HCT116 (cell line): ENCODE data around the gene CELF4. TPM values are rescaled to one million over a fixed set of nuclear protein-coding genes. Genes with fewer than 3 reads are reported as not detected.

Experiments
- ATAC-seq: fragments of 200-7000 bp; cut with Tn5 transposase; 2 replicates; pipeline ENCODE4 v1.9.1; 2020; ENCODE audit warnings: mild to moderate bottlenecking, moderate library complexity
- BruUV-seq: library from RNA; stranded (reverse); fragments of 400-500 nt; replicated peaks from 2 replicates; lab custom pipeline; 2021; lab: Mats Ljungman, UMichigan
- CTCF ChIA-PET: fragments of 300-600 bp; sonication (Branson Sonifier 250); formaldehyde crosslinking; loops from one replicate; lab custom pipeline; 2021; ENCODE audit warnings: antibody characterized with exemption; lab: Charles Lee
- POLR2A ChIA-PET: fragments of 300-600, 350-600 bp; sonication (Branson Sonifier 250); formaldehyde crosslinking; loops from one replicate; lab custom pipeline; 2021; ENCODE audit warnings: antibody characterized with exemption; lab: Charles Lee
- RAD21 ChIA-PET, 2 experiments: fragments of 300-600 bp; sonication (Branson Sonifier 250); formaldehyde crosslinking; loops; one replicate each; lab custom pipeline; 2023; ENCODE audit warnings: low total read pairs in 2 of 2; ENCODE audit not compliant: uncharacterized antibody in 2 of 2, unreplicated experiment in 2 of 2, low non-redundant PET in 1 of 2; lab: Charles Lee
- DNase-seq: peaks from one replicate; pipeline ENCODE4 v3.0.0-alpha.2; 2010; ENCODE audit warnings: low read depth, low spot score
- H2AFZ ChIP-seq: fragments of 200-600 bp; shearing (Covaris generic), sonication (generic); 2 replicates; pipeline ENCODE4 v1.6.1; 2017; ENCODE audit warnings: low read depth, mixed run types, mixed read lengths, antibody characterized with exemption, low read length; ENCODE audit not compliant: poor library complexity, severe bottlenecking
- H3K27ac ChIP-seq: 2 replicates; pipeline ENCODE4 v1.5.1; 2012; ENCODE audit warnings: low read depth, low read length
- H3K27me3 ChIP-seq: fragments of 200-600 bp; sonication (generic); 2 replicates; pipeline ENCODE4 v1.6.1; 2016; ENCODE audit warnings: mixed run types, low read length, mixed read lengths; ENCODE audit not compliant: insufficient read depth
- H3K36me3 ChIP-seq, 2 experiments: fragments of 200-500 bp in 1 of 2; fragments of 200-600 bp in 1 of 2; sonication (Bioruptor generic) in 1 of 2; sonication (generic) in 1 of 2; 2 replicates each; pipeline versions ENCODE4 v1.5.1 to v1.6.1; 2014 to 2016; ENCODE audit warnings: low read length in 2 of 2, inconsistent platforms in 1 of 2, mixed read lengths in 1 of 2, mixed run types in 1 of 2; ENCODE audit not compliant: insufficient read depth in 2 of 2, control insufficient read depth in 1 of 2
- H3K4me1 ChIP-seq, 2 experiments: fragments of 200-600 bp in 1 of 2; sonication (generic) in 1 of 2; 2 replicates each; pipeline versions ENCODE4 v1.5.1 to v1.6.1; 2012 to 2017; ENCODE audit warnings: low read length in 2 of 2, inconsistent platforms in 1 of 2, mild to moderate bottlenecking in 1 of 2, mixed read lengths in 1 of 2, mixed run types in 1 of 2, moderate library complexity in 1 of 2; ENCODE audit not compliant: insufficient read depth in 2 of 2, control insufficient read depth in 1 of 2
- H3K4me2 ChIP-seq: fragments of 200-600 bp; sonication (generic); 2 replicates; pipeline ENCODE4 v1.6.1; 2017; ENCODE audit warnings: mixed run types, low read length, mixed read lengths
- H3K4me3 ChIP-seq, 2 experiments: fragments of 200-600 bp in 1 of 2; sonication (generic) in 1 of 2; replicated peaks in 1 of 2; 2 replicates each; pipeline ENCODE4 v1.5.1; 2011 to 2016; ENCODE audit warnings: low read length in 2 of 2, control low read depth in 1 of 2, low read depth in 1 of 2, mild to moderate bottlenecking in 1 of 2, mixed read lengths in 1 of 2, mixed run types in 1 of 2
- H3K79me2 ChIP-seq: fragments of 200-600 bp; sonication (generic); 2 replicates; pipeline ENCODE4 v1.6.1; 2017; ENCODE audit warnings: mild to moderate bottlenecking, mixed run types, low read length, moderate library complexity, mixed read lengths; ENCODE audit not compliant: insufficient read depth
- H3K9ac ChIP-seq: fragments of 200-600 bp; sonication (generic); 2 replicates; pipeline ENCODE4 v1.6.1; 2016; ENCODE audit warnings: low read length, mixed read lengths
- H3K9me2 ChIP-seq: fragments of 200-600 bp; sonication (generic), shearing (Covaris generic); 2 replicates; pipeline ENCODE4 v1.6.1; 2017; ENCODE audit warnings: mixed run types, mild to moderate bottlenecking, moderate library complexity; ENCODE audit not compliant: insufficient read depth
- H3K9me3 ChIP-seq, 2 experiments: fragments of 200-500 bp in 1 of 2; fragments of 200-600 bp in 1 of 2; sonication (Bioruptor generic) in 1 of 2; sonication (generic) in 1 of 2; 2 replicates each; pipeline ENCODE4 v1.6.1; 2014 to 2017; ENCODE audit warnings: low read length in 2 of 2, mixed read lengths in 2 of 2, inconsistent platforms in 1 of 2, low read depth in 1 of 2, mild to moderate bottlenecking in 1 of 2, mixed run types in 1 of 2, moderate library complexity in 1 of 2; ENCODE audit not compliant: control insufficient read depth in 1 of 2, insufficient read depth in 1 of 2
- H4K20me1 ChIP-seq: fragments of 200-600 bp; sonication (generic), shearing (Covaris generic); 2 replicates; pipeline ENCODE4 v1.6.1; 2017; ENCODE audit warnings: mixed run types, mild to moderate bottlenecking, moderate library complexity; ENCODE audit not compliant: insufficient read depth
- JUND ChIP-seq: IDR thresholded peaks from 2 replicates; pipeline ENCODE4 v1.6.1; 2012
- REST ChIP-seq: IDR thresholded peaks from 2 replicates; pipeline ENCODE4 v1.6.1; 2012; ENCODE audit warnings: low read depth
- intact Hi-C: fragments of 100-400 bp; cut with micrococcal nuclease; formaldehyde crosslinking; loops from 2 replicates; pipeline ENCODE4 v1.10.0; 2022
- total RNA-seq: library from RNA; stranded (reverse); gene quantifications from one replicate; pipeline ENCODE4 v1.2.1, GENCODE V29; 2021; ENCODE audit not compliant: unreplicated experiment

Gene CELF4
- total RNA-seq, 1 experiment from 2014 or later, result not detected

- no peak for DNase-seq
- ChIA-PET POLR2A (no interaction called here), CTCF (no interaction called here)
Observed at GRCh38 chr18:37483221-37483971, 82.2 kb downstream of the CELF4 start.

More at GRCh38 chr18:37483221-37483971, 82.2 kb downstream of the CELF4 start:
- H3K27ac ChIP-seq, result no peak overlapping the region
- TF ChIP-seq JUND (no peak), REST (peak; percentile 78)
- H3K4me2 ChIP-seq, result no peak overlapping the region
- no peaks in the 10 kb centered on the region for H3K79me2 ChIP-seq
- intact Hi-C loops, result no loop called here
- no peak overlapping the region for H2AFZ ChIP-seq
- no peaks in the 10 kb centered on the region for H3K9me2 ChIP-seq
- peaks cover 11% of the 10 kb centered on the region; the same call in 1 of the 2 replicates for H3K27me3 ChIP-seq
- no peaks in the 10 kb centered on the region for H3K9me3 ChIP-seq
- no peaks in the 10 kb centered on the region for H3K36me3 ChIP-seq
- no peak overlapping the region for H3K4me3 ChIP-seq
- ATAC-seq, result no peak
- H4K20me1 ChIP-seq, result no peaks in the 10 kb centered on the region
- no TSS peak for BruUV-seq
- RAD21 ChIA-PET, result no interaction called here
- H3K4me1 ChIP-seq, result peaks cover 0 to 17% of the 10 kb centered on the region in 2 experiments; a peak in 2 of 4 replicates
- H3K9ac ChIP-seq, result no peak overlapping the region
